Measurements from ENCODE around the gene PTBP1.

DNA sequence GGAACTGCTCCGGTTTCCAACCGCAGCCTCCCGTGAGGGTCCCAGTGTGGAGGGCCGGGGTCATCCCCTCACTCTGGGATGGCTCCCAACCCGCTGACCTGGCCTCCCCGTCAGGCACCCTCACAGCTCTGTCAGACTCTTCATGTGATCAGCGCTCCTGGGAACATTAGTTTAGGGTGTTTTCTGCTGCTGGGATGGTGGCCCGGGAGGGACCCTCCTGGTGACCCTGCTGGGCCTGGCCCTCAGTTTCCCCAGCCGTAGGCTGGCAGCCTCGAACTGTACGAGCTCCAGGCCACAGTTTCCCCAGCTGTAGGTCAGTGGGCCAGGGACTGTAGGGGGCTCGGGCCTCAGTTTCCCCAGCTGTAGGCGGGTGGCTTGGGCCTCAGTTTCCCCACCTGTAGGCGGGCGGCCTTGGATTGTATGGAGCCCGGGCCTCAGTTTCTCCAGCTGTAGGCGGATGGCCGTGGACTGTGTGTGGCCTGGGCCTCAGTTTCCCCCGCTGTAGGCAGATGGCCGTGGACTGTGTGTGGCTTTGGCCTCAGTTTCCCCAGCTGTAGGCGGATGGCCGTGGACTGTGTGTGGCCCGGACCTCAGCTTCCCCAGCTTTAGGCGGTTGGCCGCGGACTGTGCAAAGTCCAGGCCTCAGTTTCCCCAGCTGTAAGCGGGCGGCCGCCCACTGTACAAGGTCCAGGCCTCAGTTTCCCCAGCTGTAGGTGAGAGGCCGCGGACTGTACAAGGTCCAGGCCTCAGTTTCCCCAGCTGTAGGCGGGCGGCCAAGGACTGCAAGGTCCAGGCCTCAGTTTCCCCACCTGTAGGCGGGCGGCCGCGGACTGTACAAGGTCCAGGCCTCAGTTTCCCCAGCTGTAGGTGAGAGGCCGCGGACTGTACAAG is 1.3 kb upstream of the PTBP1 start:
- TF ChIP-seq, protein P1, sequence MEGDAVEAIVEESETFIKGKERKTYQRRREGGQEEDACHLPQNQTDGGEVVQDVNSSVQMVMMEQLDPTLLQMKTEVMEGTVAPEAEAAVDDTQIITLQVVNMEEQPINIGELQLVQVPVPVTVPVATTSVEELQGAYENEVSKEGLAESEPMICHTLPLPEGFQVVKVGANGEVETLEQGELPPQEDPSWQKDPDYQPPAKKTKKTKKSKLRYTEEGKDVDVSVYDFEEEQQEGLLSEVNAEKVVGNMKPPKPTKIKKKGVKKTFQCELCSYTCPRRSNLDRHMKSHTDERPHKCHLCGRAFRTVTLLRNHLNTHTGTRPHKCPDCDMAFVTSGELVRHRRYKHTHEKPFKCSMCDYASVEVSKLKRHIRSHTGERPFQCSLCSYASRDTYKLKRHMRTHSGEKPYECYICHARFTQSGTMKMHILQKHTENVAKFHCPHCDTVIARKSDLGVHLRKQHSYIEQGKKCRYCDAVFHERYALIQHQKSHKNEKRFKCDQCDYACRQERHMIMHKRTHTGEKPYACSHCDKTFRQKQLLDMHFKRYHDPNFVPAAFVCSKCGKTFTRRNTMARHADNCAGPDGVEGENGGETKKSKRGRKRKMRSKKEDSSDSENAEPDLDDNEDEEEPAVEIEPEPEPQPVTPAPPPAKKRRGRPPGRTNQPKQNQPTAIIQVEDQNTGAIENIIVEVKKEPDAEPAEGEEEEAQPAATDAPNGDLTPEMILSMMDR (IDR thresholded peaks at IDR 0.05; ENCODE audit: low read length): no peak
- TF ChIP-seq EZH2 (optimal IDR thresholded peaks at IDR 0.05; ENCODE audit: low read depth, low read length): no peak

Data from MM.1S (cell line).